Measurements from ENCODE around the gene AFF3. TPM values are rescaled to one million over a fixed set of nuclear protein-coding genes. Genes with fewer than 3 reads are reported as not detected.

The AFF3 gene
- total and polyA plus RNA-seq, 2 of the 8 experiments (the other 6 are each of a cell fraction or from before 2014, with no cell fraction given), result 0.27 to 3.0 TPM

DNA sequence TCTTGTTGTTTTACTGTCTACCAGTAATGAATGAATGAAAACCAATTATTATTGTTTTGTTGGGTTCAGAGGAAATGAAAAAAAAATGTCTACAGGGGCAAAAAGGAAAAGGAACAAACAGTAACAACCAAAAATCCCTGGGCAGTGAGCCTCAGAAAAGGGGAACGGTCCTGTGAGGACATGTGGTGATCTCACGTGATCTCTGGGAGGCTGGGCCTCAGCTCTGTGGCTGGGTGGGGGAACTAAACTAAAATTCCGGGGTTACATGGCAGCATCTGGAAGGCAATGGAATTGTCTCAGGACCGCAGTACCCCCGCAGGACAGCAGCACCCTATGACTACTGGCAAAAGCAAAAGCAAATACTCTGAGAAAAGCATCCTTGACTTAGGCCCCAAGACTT, 80.1 kb downstream of the AFF3 start (continued):
- TF ChIP-seq, protein P1, sequence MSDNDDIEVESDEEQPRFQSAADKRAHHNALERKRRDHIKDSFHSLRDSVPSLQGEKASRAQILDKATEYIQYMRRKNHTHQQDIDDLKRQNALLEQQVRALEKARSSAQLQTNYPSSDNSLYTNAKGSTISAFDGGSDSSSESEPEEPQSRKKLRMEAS (IDR thresholded peaks at IDR 0.05), result no peak
